ENCODE data around the gene PLCD1. TPM values are rescaled to one million over a fixed set of nuclear protein-coding genes. Genes with fewer than 3 reads are reported as not detected.

Gene PLCD1
- total RNA-seq, 1 donor from 2014 or later = 28.7 TPM

DNA sequence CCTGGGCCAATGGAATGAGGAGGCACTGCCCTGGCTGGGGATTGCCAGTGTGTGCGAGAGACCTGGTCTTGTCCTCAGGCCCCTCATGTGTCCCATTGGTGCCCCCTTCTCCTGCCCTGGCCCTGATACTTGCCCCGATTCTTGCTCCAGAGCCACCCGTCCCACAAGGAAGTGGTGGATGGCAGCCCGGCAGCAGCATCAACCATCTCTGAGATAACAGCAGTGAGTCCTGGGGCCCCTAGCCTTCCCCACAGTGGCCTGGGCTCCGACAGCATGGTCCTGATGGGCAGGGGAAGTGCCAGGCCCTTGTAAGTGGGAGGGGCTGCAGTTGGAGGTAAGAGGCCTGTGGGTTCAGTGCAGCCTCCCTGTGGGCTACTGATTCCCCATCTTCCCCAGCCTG lies 23.4 kb downstream of the PLCD1 start:
- H3K4me3 Mint-ChIP-seq = no peak overlapping the region
- H3K4me1 Mint-ChIP-seq (ENCODE audit: unreplicated experiment) = peaks cover 15% of the 10 kb centered on the region
- TF ChIP-seq, protein P1, sequence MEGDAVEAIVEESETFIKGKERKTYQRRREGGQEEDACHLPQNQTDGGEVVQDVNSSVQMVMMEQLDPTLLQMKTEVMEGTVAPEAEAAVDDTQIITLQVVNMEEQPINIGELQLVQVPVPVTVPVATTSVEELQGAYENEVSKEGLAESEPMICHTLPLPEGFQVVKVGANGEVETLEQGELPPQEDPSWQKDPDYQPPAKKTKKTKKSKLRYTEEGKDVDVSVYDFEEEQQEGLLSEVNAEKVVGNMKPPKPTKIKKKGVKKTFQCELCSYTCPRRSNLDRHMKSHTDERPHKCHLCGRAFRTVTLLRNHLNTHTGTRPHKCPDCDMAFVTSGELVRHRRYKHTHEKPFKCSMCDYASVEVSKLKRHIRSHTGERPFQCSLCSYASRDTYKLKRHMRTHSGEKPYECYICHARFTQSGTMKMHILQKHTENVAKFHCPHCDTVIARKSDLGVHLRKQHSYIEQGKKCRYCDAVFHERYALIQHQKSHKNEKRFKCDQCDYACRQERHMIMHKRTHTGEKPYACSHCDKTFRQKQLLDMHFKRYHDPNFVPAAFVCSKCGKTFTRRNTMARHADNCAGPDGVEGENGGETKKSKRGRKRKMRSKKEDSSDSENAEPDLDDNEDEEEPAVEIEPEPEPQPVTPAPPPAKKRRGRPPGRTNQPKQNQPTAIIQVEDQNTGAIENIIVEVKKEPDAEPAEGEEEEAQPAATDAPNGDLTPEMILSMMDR (conservative IDR thresholded peaks at IDR 0.05) = no peak
- H3K9me3 Mint-ChIP-seq = no peaks in the 10 kb centered on the region
- no peak for DNase-seq (ENCODE audit: extremely low spot score, unreplicated experiment)
- no peak overlapping the region for H3K27ac Mint-ChIP-seq
- H3K27me3 Mint-ChIP-seq = no peaks in the 10 kb centered on the region
- H3K36me3 Mint-ChIP-seq = peaks cover 5% of the 10 kb centered on the region

- Mint-ChIP-seq H3K27me3 (no peaks in the 10 kb centered on the region), H3K9me3 (no peaks in the 10 kb centered on the region), H3K4me1 (ENCODE audit: unreplicated experiment) (peaks cover 15% of the 10 kb centered on the region), H3K4me3 (peak overlapping the region; percentile 50), H3K36me3 (peaks cover 5% of the 10 kb centered on the region), H3K27ac (peak overlapping the region; percentile 86)
- TF ChIP-seq, protein P1 (conservative IDR thresholded peaks at IDR 0.05) = no peak
- DNase-seq (ENCODE audit: extremely low spot score, unreplicated experiment) = no peak
Observed at GRCh38 chr3:38005076-38006020, 24.1 kb downstream of the PLCD1 start.

- no peak for DNase-seq (ENCODE audit: extremely low spot score, unreplicated experiment)
- Mint-ChIP-seq H3K27me3 (no peaks in the 10 kb centered on the region), H3K9me3 (no peaks in the 10 kb centered on the region), H3K4me1 (ENCODE audit: unreplicated experiment) (peaks cover 18% of the 10 kb centered on the region), H3K4me3 (peak overlapping the region; percentile 50), H3K36me3 (peaks cover 6% of the 10 kb centered on the region), H3K27ac (peak overlapping the region; percentile 86)
- TF ChIP-seq, protein P1 (conservative IDR thresholded peaks at IDR 0.05) = peak; percentile 71
Observed at GRCh38 chr3:38004415-38005075, 24.9 kb downstream of the PLCD1 start.

- peak overlapping the region; percentile 86 for H3K27ac Mint-ChIP-seq
Observed at GRCh38 chr3:38003817-38004414, 25.5 kb downstream of the PLCD1 start.

GRCh38 chr3:38003371-38003816 lies 26.0 kb downstream of the PLCD1 start:
- TF ChIP-seq, protein P1 (conservative IDR thresholded peaks at IDR 0.05) = peak; percentile 96
- DNase-seq (ENCODE audit: extremely low spot score, unreplicated experiment) = no peak
- Mint-ChIP-seq H3K36me3 (peaks cover 8% of the 10 kb centered on the region), H3K27me3 (no peaks in the 10 kb centered on the region), H3K4me3 (no peak overlapping the region), H3K27ac (peak overlapping the region; percentile 30), H3K9me3 (no peaks in the 10 kb centered on the region), H3K4me1 (ENCODE audit: unreplicated experiment) (peaks cover 23% of the 10 kb centered on the region)

More at GRCh38 chr3:38003817-38004414, 25.5 kb downstream of the PLCD1 start:
- Mint-ChIP-seq H3K4me3 (peak overlapping the region; percentile 50), H3K4me1 (ENCODE audit: unreplicated experiment) (peaks cover 23% of the 10 kb centered on the region), H3K36me3 (peaks cover 8% of the 10 kb centered on the region), H3K9me3 (no peaks in the 10 kb centered on the region), H3K27me3 (no peaks in the 10 kb centered on the region)
- DNase-seq (ENCODE audit: extremely low spot score, unreplicated experiment) = no peak
- TF ChIP-seq, protein P1 (conservative IDR thresholded peaks at IDR 0.05) = no peak

Measured in type B pancreatic cell (in vitro differentiated cells).